DMS79 treated with DMSO at 0.1 percent for 48 hours (cell line): ENCODE measurements around the gene PRPF8.
A peak's percentile ranks its signal among the peaks of the same experiment; 100 is the strongest.

Experiments used
- DNase-seq: peaks from one replicate; lab custom pipeline; 2025; lab: John Stamatoyannopoulos, UW

The PRPF8 gene

DNA sequence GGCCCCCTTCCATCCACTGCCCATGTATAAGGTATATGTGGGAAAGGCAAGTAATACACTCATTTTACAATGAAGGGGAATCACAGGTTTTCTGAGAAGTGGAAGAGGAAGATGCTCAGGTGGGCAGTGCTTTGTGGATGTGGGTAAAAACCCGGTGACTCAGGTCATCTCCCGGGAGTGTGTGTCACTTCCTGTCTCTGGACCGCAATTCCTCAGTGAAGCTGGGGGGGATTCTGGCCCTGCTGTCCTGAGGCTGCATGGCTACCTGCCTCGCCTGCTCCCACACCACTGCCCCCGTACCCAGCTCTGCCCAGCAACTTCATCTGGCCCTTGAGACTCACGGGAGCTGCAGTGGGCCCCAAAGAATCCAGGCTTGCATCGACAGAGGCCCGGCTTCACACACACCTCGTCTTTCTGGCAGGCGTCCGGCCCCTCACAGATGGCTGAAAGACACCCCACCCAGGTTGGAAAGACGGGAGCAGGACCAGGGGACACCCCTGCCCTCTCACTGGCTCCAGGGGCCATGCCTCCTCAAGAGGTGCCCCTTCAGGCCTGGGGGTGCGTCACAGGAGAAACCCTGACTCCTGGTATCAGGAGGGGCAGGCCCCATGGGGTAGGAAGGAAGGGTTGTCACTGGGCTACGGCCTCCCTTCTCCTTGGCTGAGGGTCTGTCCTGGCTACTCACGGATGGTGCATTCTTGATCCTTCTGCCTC, 40.0 kb downstream of the PRPF8 start:
- DNase-seq: no peak

DNA sequence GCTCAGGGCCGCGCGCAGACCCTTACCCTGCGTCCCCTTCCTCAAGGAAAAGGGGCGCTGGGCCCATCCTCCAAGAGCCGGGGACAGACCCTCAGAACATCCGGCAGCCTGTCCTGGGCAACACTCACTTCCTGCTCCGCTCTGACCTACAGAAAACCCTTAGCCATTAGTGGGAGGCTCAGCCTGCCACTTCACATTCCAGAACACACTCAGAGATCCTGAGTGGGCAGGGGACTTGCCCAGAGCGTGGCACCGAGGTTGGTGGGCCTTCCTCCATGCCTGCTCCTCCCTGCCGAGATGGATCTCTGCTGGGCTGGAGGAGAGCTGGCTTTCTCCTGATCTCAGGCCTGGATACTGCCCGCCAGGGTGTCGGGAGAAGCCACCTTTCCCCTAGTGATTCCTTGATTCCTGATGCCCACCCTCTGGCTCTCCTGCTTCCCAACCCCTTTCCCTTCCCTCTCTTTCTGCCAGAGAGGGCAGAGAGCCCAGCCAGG, 40.6 kb downstream of the PRPF8 start:
- no peak for DNase-seq

DNA sequence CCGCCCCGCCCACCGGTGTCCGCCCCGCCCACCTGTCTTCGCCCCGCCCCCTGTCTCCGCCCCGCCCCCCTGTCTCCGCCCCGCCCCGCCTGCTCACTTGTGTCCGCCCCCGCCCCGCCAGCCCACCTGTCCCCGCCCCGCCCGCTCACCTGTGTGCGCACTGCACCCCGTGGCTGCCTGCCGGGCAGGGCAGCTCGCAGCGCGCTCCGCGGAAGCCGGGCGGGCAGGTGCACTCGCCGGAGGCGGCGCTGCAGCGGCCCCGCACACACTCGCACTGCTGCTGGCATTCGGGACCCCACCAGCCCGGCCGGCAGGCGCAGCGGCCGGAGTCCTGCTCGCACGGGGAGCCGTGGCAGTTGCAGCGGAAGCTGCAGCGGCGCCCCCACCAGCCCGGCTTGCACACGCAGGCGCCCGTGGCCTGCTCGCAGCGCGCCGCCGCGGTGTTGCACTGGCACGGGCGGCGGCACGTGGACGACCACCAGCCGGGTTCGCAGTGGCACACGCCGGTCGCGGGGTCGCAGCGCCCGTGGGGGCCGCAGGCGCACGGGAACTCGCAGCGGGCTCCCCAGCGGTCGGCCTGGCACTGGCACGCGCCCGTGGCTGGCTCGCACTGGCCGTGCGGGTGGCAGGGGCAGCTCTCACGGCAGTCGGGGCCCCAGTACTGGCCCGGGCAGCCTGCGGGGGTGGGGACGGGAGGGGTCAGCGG, 41.2 kb downstream of the PRPF8 start:
- DNase-seq: no peak

DNA sequence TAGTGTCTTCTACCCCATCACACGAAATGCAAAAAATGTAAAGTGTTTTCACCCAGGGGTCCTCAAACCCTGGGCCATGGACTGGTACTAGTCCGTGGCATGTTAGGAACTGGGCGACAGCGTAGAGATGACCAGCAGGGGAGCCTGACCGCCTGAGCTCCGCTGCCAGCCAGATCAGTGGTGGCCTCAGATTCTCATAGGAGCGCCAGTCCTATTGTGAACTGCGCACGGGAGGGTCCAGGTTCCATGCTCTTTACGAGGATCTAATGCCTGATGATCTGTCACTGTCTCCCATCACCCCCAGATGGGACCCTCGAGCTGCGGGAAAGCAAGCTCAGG, 43.6 kb downstream of the PRPF8 start:
- DNase-seq: no peak

DNA sequence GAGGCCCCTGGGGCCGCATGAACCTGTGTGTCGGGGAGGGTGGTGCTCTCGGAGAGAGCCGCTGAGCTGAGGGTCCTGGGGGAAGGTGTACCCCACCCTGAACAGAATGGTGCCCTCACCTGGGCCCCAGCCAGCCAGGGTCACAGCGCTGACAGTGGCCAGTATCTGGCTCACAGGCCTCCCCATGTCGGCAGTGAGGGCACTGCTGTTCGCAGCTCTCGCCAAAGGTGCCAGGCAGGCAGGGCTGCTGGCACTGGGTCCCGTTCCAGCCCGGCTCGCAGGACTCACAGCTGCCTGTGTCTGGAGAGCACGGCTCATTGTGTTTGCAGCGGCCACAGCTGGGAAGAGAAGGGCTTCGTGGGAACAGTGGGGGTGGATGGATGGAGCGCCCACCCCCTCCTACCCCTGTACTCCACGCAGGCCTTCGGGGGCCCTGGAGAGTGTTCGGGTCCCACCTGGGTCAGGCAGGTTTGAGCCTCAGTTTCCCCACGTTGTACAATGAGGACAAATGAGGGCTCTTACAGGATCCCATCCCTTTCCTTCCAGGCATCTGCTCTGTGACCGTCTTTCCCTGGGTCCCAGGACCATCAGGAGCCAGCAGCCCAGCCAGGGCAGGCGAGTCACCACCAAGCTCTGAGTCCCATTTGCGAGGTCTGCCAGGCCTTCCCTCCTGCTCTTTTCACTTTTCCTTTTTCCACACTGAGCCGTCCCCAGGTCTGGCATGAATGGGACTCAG, 44.2 kb downstream of the PRPF8 start:
- DNase-seq: no peak

DNA sequence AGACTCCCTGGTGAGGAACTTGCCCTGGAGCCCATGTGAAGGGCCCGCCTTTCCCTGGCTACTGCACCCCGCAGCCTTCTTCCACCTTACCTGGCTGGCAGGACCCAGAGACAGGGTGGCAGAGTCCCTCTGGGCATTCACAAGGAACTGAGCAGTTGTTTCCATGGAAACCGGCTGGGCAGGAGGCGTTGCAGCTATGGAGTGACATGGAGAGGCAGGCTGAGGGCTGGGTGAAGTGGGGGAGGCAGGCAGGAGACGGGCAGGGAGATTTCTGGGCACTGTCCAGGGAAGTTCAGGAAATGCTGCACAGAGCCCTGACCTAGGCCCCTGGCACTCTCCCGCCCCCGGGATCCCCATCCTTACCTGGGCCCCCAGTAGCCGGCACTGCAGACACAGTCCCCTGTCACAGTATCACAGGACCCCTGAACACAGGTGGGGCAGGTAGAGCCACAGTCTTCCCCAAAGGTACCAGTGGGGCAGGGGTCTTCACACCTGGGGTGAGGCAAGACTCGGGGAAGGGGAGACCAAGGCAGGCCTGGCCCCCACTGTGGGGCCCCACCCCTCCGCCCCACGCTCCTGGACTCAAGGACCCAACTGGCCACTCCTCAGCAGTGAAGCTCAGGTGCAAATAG, 45.0 kb downstream of the PRPF8 start:
- DNase-seq: peak; percentile 37

DNA sequence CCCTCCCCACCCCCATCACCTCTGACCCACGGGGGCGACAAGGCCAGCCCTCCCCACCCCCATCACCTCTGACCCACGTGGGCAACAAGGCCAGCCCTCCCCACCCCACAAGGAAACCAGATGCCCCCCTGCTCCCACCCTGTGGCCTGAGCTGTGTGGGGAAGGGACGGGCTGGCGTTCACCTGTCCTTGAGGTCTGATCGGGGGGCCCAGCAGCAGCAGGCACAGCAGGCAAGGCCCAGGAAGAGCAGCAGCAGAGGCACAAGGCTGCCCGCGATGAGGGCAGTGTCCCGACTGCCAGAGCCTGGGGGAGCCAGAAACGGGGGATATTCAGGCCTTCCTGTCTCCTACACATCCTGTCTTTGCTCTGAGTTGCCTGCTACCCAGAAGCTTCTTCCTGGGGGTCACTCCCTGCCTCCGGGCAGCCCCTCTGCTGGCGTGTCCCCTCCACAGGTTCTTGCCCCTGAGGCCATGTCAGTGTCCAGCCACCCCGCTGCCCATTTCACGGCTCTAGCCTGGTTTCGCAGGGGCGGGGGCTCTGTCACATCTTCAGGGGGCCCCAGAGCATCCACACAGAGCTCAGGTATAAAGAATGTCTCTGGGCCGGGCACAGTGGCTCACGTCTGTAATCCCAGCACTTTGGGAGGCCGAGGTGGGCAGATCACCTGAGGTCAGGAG, 45.9 kb downstream of the PRPF8 start:
- DNase-seq: no peak

DNA sequence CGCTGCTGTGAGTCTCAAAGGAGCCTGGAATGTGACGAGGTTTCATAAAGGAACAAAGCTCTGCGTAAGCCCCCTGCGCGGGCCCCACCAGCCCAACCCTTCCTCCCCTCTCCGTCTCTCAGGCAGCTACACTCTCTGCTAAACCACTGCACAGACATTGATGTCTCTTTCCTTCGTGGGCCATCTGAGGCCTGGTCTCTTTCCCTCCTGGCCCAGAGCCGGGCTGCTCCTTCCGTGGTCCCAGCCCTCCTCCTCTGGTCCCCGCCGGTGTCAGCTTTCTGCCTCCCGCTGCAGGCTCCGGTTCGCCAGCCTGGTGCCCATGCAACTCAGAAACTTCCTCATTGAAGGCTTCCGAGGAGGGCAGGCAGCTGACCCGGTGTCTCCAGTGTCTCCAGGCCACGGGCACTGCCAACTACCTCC, 46.5 kb downstream of the PRPF8 start:
- no peak for DNase-seq

DNA sequence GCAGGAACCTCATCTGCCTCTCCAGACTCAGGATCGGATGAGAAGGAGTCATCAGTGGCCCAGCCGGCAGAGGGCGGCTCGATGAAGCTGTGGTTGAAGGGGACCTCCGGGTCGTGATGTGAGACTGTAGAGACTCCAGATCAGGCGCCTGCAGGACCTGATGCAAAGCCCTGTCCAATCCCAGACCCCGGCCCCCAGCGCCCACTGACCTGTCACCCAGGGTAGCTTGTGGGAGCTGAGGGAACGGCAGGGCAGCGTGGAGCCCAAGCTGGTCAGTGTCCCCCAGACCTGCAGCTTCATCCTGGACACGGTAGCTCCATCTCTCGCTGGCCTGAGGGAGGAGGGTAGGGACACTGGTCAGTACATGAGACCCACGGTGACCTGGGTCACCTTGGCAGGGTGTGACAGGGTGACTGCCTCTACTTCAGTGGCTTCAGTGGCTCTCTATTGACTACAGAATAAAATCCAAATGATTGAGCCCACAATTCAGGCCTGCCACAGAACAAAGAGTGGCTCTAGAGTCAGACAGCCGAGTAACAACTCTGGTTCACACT, 47.9 kb downstream of the PRPF8 start:
- DNase-seq: no peak

DNA sequence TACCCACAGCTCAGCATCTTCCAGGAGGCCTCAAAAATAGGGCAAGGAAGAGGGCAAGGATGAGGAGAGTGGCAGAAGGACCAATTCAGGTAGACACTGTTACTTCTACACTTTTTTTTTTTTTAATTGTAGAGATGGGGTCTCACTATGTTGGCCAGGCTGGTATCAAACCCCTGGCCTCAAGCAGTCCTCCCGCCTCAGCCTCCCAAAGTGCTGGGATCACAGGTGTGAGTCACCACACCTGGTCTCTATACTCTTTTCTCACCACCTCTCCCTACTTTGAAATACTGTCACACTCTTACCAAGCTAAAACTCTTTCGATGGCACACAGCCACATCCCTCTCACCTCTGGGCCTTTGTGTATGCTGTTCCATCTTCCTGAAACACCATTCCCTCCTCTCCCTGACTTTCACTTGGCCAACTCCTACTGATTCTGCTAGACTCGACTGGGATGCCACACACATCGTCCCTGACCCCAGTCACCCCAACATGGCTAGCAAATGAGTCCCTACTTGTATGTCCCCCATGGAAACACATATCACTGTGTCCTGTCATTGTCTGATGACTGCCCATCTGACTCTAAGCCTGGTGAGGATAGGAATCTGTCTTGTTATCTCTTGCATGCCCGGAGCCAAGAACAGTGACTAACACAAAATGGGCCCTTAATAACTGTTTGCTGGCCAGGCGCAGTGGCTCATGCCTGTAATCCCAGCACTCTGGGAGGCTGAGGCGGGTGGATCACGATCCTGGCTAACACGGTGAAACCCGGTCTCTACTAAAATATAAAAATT, 48.8 kb downstream of the PRPF8 start:
- no peak for DNase-seq

DNA sequence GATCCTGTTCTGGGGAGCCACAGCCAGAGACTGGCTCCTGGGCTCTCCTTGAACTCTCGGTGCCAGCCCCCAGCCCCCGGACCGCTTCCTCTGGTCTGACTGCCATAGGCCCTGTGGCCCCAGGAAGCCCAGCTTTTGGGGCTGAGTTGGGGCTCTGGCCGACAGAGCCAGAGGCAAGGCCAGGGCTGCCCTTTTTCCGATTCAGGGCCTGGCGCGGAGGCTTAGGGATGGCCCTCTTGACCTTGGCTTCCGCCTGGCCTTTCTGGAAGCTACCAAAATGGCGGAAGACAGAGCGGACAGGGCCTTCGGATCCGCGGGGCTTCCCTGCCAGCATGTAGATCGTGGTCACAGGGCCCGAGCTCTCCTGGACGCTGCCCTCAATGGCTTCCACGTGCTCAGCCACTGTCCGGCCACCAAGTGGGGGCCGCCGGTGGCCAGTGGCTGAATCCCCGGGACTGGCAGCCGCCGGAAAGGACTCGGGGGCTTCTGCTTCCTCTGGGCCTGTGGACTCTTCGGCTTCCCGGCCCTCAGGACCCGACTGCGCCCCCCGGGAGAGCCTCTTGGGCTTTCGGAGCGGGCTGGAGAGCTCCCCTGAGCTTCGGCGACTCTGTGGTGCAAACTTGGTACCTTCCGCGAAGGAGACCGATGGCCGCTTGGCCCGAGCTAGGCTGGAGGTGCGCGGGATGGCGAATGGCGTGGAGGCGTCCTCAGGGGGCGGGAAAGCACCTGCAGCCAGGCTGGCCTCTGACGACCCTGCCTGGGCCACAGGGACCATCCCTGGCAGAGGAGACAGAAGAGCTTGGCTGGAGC, 49.6 kb downstream of the PRPF8 start:
- no peak for DNase-seq

DNA sequence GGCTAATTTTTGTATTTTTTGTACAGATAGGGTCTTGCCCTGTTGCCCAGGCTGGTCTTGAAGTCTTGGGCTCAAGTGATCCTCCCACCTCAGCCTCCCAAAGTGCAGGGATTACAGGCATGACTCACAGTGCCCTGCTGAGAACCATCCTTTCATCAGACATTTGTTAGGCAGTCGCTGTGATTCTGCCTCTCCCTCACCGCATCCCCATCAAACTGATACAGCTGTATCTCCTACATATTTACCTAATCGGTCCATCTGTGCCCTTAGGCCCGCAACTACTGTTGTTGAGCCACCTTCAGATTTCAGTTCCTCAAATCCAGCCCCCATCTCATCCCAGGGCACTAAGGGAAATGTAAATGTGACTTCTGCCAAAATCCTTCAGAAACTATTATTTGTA, 54.0 kb downstream of the PRPF8 start:
- no peak for DNase-seq

DNA sequence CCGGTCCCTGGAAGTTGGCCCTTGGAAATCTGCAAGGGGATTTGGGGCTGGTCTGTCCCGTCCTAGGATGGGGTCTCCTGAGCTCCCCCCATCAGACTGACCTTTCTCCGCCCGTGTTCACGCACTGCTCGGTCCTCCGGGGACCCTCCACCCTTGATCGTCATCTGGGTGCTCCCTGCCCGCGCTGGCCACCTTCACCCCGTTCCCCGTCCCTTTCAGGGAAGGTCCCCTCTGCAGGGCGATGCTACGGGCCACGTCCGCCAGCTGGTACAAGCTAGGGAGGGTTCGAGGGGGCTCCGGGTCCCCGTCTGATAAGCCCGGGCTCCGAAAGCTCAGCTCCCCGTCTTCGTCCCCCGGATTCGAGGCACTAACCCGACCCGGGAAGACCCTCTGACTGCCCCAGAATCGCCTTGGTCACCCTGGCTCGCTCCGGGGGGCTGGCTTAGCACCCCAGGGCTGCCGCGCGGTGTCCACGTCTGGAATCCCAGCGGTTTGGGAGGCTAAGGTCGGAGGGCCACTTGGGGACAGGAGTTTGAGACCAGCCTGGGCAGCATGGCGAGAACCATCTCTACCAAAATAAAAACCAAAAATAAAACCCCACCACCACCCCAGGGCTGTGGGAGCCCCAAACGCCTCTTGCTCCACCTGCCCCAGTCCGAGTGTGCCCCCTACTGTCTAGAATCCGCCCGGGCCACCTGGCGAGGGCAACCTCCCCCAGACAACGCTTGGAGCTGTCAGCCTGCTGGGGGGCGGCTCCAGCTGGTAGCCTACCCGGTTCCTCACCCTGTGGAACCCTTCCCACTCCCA, 55.0 kb downstream of the PRPF8 start:
- no peak for DNase-seq

DNA sequence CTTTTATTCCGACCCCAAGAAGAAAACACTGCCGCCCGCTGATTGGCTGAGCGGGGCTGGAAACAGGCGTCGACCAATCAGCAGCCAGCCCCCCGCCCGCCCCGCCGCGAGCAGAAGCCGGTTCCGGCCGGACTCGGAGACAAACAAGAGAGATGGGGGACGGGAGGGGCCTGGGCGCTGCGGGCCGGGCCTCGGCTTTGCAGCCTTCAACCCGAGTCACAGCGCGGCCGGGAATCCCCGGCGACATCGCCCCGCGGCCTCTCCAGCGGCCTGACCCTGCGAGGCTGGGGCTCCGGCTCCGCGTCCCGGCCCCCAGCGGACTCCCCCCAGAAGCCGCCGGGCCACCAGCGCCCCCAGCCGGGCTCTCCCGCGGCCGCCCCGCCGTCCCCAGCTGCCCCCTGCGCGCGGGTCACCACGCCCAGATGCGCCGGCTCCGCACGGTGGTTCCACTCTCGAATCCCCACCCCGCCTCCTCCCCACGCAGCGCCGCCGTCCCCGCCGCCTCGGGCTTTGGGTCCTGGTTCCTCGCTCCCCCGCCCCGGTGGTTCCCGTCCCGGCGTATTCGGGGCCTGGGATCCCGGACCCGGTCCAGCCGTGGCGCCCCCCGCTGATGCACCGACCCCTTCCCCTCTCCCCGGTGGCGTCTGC, 55.7 kb downstream of the PRPF8 start:
- DNase-seq: peak; percentile 75

DNA sequence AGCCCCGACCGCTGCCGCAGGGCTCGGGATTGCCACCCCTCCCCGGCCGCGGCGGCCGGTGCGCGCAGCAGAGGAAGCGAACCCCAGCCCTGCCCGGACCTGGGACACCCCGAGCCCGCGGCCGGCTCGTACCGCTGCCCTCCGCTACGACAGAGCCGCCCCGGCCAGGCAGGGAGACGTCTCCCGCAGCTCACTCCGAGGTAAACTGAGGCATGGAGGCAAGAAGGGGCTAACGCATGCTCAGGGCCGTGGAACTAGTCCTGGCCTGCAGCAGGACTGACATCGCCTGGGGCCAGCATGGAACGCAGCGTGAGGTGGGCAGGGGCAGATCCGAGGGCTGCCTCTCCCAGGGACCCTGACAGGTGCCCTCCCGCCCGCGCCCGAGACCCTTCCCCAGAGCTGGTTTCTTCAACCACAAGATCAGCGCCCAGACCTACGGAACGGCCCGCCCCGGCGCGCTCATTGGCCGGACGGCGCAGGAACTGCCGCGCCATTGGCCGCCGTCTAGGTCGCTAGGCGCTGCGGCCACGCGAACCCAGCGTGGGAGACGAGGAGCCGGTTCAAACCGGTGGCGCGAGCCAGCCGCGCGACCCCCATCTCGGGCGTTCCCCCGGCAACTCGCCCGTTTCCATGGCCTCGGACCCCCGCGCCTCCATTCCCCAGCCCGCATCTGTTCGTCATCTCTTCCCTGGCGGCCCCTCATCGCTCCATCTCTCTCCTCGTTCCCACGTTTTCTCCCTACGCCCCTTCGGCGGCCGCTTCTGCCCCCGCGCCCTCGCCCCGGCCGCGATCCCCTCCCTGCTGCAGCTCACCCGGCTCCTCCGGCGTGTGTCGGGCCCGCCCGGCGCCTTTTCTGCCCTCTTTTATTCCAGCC, 56.4 kb downstream of the PRPF8 start, which contains the start of gene SLC43A2:
SLC43A2 (minus strand) TSS at position 853 of the 874 bp plus-strand sequence. CDS start 960 bp downstream, outside the sequence.
- peak; percentile 43 for DNase-seq

DNA sequence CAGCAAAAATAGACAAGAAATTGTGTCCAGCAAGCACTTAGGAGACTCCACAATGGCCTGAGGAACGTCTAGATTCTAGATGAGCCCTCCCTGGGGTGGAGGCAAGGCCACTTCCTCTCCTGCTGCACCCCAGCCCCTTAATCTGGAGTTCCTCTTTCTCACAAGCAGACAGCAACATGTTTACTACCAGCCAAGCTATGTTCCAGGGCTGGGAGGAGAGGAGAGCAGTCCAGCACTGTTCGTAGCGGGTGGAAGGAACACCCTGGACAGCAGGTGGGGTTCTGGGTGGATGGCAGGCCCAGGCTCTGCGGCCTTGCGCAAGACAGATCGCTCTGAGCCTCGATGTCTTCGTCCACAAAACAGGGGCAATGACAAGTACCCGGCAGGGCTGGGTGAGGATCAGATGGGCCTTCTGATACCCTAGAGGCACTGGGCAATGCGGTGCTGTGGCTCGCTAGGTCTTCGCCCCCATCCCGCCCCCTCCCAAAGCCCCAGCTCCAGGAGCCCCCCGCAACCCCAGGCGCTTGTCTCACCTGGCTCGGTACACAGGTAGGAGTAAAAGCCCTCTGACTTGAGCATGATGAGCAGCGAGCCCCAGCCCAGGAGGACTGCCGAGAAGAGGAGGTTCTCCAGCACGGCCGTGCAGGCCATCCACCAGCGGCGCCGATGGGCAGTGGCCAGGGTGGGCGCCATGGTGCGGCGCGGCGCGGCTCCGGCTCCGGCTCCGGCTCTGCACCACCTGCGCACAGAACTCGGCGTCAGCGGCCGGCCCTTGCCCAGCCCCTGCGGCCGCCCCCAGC, 57.3 kb downstream of the PRPF8 start:
- DNase-seq: no peak

DNA sequence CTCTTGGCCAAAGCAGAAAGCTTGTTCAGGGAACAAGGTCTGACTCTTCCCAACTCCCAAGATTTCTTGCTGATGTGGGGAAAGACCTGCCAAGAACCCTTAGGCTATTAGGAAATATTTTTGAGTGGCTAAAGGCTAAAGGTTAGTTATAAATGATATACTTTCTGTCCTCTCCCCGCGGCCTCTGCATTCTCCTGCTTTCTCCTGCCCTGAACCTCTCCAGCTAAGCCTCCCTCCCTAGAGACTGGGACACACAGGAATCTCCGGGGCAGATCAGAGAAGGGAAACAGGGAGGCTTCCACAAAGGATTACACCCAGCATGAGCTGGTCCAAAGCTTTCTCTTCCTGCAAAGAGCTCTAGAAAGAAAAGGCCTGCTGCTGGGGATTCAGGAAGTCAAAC, 58.3 kb downstream of the PRPF8 start:
- DNase-seq: no peak
